HG03460 (cell line): Measurements from ENCODE around the gene TMEM187.

Experiments
- ATAC-seq: cut with Tn5 transposase; IDR thresholded peaks from one replicate; pipeline ENCODE4 v1.9.1; 2021; ENCODE audit not compliant: unreplicated experiment

TMEM187 gene

DNA sequence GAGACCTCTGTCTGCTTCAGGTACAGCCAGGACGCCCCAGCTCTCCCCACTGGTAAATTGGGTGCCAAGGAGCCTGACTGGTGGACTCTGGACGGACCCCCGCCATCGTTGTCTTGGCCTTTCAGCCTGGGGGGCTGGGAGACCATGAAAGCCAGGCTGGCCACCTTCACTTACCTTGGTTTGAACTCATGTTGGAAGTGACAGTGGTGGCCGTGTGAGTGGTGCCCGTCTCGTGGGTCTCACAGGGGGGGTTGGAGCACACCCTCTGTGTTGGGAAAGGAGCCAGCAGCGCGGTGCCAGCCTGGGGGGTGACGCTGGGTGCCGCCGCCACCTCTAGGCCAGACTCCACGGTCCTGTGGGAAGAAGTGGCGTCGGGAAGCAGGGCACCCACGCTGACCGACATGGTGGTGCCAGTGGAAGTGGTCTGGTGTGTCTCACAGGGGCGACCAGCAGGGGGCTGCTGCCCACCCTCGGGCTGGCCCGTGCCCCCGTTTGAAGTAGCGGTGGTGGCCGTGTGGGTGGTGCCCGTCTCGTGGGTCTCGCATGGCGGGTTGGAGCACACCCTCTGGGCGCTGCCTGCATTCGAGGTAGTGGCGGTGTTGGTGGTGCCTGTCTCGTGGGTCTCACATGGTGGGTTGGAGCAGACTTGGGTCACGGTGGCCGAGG, 18.5 kb upstream of the TMEM187 start:
- ATAC-seq, result no peak

DNA sequence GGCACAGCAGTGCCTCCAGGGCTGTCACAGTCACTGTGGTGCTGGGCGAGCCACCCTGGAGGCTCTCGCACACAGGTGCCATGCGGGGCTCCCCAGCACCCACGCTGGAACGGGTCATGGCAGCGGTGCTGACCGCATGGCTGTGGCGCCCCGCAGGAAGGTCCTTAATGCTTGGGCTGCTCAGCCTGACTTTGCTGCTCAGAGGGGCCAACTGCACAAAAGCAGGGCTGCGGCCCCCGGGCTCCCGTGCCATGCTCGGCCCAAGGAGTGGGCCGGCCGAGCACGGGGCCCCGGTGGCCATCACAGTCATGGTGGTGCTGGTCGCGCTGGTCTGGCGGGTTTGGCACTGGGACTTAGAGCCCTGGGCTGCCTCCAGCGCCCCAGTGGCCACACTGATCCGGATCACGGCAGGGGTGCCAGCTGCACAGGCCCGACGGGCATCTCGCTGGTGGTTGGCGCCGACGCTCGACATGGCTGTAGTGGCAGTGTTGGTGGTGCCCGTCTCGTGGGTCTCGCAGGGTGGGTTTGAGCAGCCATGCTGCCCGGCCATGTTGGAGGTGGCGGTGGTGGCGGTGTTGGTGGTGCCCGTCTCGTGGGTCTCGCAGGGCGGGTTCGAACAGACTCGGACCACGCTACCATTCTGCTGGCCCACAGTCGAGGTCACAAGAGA, 17.9 kb upstream of the TMEM187 start:
- no peak for ATAC-seq

DNA sequence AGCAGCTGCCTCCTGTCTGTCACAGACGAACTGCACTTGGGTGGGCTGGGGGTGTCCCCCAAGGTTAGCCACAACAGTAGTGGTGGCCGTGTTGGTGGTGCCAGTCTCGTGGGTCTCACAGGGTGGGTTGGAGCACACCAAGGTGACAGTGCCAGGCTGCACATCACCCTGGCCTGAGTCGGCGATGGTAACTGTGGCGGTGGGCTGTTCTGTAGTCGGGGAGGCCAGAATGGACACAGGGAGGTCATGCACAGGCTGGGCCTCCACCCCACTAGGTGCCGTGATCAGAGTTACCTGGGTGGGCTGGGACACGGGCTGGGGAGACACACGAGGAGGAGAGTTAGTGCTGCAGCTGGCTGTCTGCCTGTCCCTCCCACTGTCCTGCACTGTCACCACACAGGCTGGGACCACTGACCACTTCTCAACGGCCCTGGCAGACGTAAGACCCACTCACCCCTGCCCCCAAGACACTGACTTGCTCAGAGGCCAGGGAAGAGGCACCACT, 17.3 kb upstream of the TMEM187 start:
- ATAC-seq, result no peak

DNA sequence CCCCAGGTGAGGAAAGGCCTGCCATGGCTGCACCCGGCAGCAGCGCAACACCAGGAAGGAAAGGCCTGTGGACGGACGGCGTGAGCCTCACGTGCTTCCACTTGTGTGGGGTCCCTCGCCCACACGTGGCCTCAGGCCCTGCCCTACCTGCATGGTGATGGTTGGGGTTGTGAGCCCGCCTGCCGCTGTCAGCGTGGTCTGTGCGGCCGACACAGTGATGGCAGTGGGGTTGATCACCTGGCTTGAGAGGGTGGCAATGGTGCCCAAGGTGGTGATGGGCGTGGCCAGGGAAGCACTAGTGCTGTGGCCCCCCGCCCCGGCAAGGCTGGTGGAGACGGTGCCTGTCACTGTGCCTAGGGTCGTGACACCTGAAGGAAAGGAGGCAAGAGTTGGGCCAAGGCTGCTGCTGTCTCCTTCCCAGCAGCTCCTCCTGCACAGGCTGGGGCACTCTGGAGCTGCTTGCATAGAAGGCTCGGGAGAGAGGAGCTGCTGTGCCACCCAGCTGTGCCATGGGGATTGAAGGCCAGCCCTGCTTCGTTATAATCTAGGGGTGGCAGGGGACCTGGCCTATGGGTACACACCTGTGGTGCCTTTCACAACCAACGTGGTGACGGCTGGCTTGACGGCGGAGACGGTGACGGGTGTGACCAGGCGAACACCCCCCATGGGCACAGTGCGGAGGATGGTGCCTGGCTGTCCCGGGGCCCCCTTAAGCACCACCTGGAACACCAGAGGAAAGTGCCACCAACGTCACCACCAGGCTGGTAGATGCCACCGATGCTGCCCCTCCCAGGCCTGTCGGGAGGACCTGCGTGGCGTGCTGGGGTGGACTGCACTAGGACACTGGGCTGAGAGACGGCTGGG, 16.3 kb upstream of the TMEM187 start:
- ATAC-seq, result no peak

DNA sequence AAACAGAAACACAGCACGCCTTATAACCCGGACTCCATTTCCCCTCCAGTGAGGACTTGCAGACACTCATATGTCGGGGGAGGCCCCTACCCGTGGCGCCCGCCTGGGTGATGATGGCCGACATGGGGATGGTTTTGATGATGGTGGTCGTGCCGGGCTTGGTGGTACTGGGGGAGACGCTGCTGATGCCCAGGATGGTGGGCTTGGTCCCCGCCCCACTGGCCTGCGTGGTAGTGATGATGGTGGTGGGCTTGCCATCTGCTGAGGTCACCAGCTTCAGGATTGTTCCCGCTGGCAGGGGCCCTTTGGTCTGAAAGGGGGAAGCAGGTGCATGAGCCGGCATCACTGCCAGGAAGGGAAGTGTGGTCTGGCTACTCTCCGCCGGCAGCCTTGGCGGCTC, 15.3 kb upstream of the TMEM187 start:
- no peak for ATAC-seq

DNA sequence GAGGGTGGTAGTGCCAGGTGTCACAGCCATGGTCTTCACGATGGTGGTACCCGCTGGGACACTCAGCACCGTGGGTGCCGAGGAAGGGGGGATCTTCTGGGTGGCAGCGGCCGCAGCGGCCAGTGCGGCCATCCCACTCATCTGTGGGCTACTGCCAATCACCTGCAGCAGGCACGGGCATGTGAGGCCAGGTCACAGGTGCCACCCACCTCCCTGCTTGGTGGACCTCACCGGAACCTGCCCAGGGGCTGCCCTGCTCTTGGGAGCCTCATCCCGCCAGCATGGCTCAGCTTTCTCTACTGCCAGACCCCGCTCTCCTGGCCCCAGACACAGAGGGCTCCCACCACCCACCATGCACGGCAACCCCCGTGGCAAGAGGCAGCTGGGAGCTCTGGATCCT, 13.9 kb upstream of the TMEM187 start:
- no peak for ATAC-seq

DNA sequence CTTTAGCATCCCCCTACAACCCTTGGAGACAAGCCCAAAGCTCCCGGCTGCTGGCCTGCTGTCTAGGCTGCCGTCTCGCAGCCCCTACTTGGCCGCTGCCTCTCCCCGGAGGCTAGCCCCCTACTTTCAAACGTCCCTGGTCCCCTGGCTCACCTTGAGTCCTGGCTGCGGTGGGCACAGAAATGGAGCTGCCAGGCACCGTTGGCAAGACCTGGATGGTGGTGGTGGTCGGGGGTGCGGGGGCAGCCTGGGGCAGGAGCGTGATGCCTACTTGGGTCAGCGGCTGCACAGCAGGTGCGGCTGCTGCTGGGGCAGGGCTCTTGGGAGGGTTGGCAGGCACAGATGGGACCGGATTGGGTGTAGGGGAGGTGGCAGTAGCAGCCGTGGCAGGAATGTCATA, 12.9 kb upstream of the TMEM187 start:
- no peak for ATAC-seq

DNA sequence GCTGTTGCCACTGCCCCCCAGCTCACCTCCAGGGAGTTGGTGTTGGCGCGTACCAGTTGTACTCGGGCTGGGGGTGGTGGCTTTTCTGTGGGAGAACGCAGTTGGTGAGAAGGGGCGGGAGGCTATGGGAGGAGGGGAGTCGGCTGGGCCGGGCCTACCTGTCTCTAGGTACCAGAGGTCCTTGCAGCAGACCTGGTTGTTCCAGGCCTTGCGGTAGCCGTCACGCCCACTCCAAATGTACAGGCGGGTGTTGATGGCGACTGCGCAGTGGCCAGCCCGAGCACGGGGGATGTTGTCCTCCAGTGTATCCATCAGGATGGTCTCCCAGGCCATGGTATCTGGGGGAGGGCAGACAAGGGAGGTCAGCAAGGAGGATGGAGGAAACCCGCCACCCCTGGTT, 12.5 kb upstream of the TMEM187 start:
- ATAC-seq, result no peak

DNA sequence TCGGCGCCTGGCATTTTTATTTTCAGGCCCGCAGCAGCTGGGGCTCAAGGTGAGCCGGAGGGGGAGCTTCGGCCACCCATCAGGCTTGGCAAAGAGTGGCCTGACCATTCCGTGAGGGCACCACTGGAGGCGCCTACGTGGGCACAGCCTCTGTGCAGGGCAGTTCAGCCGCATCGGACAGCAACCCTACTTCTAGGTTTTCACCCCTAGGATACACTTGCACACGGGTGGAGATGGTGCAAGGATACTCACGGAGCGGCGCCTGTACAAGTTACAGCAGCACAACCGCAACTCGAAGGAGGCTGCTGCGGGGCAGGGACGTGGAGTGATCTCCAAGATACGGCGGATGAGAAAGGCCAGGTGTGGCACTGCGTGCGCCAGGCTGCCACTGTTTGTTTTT, 11.8 kb upstream of the TMEM187 start:
- ATAC-seq, result no peak

DNA sequence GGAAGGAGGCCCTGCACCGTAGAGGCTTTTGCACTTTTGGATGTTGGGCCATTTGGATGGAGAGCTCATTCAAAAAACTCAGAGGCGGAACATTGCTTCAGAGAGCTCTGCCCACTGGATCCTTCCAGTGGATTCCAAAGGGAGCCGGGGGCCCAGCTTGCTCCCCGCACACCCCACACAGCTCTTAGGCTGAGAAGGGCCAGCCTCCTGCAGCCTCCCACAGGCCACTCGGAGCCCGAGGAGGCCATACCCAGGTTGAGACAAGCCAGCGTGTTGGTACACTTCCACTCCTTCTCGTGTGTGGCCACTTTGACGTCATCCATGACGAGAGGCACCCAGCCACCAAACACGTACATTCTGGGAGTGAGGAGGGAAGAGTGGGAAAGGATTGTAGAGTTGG, 11.3 kb upstream of the TMEM187 start:
- no peak for ATAC-seq

DNA sequence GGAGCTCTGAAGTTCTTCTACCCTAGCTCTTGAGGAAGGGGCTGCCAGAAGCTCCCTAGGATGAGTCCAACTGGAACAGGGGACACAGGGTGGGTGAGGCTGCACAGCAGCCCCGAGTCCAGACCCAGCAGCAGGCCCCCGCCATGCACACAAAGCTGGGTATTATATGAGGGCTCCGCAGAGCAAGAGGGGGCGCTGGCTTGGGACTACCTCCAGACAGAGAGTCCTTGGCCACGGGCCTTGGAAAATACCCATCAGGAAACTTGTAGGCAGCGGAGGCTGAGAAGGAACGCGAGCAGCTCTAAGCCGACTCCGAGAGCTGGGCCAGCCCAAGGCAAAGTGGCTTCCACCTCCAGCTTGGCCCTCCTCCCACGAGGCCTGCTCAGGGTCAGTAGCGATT, 9.0 kb upstream of the TMEM187 start:
- no peak for ATAC-seq

DNA sequence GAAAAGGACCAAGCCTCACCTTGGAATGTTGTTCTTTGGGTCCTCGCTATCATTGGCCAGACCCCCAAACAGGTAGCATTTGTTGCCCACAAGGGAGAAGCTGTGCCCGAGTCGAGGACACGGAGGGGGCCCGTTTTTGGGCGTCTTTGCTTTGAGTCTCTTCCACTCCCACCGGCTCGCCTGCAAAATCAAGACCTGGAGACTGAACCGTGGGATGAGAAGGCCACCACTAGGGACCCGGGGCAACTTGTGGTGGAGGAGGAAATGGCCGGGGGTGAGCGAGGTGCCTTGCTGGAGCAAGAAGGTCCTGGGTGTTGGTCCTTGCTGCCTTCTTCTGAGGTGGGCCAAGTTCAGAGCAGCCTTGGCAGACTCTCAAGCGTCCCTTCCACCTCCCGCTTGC, 8.4 kb upstream of the TMEM187 start:
- ATAC-seq, result no peak

DNA sequence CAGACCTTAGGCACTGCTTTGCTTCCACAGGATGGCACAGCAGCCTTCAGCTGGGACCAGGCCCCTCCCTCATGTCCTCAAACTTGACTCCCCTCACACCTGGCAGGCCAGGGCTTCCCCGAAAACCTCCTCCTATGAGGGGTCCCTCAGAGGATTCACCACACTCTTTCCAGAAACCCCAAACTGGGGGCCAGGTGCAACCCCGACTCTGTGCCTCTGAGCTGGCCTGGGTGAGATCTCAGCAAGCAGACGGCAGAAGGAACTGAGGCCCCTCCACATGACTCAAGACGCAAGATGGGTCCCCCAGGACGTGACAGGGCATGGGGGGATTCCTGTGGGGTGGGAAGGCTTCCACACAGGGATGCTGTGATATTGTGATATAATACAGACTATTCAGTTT, 7.1 kb upstream of the TMEM187 start:
- ATAC-seq, result no peak

DNA sequence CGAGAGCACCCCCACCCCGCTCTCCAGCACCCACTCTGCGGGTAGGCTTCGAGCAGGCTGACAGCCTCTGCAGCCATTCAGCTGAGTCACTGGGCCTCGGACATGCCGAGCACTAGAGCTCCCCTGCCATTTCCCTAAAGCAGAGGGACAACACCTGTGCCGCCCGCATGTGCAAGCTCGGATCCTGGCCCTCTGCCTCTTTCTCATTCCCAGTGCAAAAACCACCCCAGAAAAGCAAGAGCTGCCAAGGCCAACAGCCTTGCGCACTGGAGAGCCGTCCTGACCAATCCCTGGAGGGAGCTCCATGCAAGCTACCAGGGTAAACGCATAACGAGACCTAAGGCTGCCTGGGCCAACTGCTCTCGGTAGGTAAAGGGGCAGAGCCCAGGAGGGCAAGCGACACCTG, 6.3 kb upstream of the TMEM187 start:
- ATAC-seq, result no peak

DNA sequence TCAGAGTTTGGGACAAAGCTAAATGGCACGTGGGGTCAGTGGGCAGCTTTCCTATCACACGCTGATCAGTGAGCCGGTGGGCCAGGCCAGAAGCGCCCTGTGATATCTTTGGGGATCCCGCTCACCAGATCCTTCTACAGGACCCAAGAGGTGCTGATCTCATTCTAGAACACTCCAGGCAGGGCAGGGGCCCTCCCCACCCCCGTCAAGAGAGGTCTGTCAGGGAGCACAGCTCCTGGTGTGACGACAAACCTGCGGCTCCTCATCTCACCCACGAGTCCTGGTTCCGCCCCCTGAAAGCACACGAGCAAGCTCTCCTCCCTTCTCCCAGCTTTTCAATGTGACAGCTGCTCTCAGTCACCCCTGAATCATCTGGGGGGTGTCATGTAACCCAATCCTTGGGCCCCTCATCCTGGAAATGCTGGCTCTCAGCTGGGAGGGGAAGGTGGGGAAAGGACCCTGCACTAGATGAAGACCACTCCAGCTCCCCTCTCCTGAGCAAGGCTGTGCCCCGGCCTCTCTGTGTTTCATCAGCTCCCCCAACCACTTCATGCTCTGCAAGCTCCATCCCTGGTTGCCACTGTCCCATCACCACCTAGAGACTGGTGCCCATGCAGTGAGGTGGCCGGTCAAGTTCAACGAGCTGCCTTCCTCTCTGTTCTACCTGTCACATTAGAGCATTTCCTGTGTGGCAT, 5.6 kb upstream of the TMEM187 start:
- no peak for ATAC-seq

DNA sequence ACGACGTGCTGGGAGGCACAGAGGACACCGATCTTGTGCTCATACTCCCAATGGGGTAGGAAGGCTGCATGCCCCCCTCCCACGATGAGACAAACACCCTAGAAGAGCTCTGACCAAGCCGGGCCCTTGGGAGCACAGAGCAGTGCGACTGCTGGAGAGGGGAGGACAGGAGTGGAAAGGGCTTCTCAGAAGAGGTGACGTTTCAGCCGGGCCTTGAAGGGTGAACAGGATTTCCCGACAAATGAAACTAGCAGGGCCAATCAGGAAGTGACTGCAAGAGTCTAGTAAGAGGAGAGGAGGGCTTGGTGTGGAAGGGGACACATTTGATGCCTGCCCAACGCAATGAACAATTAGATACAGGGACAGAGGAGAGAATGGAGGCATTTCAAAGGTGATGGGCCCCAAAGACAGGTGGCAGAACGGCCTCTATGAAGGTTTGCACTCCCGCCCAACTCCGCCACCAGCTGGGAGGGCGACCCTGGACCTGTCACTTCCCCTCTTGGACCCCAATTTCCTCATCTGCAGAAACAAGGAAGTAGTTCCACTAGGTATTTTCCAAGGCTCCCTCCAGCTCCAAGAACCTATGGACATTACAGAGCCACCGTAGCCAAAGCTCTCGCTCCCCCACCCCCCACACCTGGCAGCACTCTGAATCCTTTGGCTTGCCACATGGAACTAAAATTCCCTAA, 4.9 kb upstream of the TMEM187 start:
- no peak for ATAC-seq

DNA sequence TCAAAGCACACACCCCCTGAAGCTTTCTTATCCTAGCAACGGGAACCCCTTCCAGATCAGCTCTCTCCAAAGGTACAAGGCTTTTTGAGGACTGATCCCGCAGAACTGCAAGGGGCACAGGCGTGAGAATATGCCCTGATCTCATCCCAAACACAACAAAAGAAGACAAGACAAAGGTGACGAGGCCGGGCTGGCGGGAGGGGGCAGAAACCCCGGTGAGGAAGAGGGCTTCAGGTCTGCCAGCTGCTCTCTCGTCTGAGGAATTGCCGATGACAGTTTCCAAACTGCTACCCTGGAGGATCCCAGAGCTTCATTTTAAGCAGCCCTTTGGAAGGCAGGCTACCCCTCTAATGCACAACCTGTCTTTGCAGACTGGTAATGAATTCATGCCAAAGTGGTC, 4.3 kb upstream of the TMEM187 start:
- no peak for ATAC-seq

DNA sequence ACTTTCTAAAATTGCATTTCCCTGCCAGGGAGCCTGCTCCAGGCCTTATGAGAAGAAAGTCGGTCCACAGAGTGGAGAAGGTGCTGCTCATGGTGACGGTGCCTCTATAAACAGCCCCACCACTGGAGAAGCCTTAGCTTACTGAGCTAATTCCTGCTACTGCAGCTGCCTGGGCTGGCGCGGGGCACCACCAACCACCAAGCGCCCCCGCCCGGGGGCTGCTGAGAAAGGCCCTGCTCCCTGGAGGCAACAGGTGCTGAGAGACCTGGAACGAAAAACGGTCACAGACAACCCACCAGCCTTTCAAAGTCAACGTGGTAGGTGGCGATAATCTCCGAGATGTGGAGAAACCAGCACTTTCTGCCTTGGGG, 3.8 kb upstream of the TMEM187 start:
- no peak for ATAC-seq

DNA sequence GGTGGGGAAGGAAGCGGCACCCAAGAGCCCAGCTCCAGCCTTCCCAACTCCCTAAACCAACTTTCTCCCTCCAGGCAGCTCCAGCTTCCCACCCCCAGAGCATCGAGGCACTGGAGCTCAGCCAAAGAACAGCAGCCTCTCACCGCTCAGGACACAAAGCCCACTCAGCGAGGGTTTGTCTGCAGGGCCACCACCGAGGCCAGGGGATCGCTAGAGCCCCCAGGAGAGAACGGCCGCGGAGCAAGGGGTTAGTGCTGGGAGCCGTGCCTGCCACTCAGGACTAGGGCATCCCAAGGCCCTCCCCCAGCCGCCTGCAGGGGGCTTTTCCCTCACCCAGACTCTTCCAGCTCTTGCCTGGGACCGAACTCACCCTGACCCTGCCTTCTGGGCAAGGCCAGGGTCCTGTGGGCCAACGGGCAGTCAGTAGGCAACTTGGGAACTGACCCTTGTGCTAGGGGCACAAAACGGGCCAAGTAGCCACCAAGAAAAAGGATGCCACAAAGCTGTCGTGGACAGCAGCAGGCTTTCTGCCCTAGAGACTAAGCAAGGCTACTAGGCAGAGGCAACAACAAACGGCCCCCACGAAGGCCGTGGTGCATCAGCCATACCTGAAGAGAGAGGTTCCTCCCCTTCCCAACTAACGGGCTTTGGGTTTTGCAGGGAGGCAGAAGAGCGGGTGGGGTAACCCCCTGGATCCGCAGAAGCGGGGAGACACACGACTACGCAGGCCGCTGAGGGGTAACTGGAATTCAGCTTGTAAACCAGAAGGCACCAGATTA, 3.2 kb upstream of the TMEM187 start:
- no peak for ATAC-seq

DNA sequence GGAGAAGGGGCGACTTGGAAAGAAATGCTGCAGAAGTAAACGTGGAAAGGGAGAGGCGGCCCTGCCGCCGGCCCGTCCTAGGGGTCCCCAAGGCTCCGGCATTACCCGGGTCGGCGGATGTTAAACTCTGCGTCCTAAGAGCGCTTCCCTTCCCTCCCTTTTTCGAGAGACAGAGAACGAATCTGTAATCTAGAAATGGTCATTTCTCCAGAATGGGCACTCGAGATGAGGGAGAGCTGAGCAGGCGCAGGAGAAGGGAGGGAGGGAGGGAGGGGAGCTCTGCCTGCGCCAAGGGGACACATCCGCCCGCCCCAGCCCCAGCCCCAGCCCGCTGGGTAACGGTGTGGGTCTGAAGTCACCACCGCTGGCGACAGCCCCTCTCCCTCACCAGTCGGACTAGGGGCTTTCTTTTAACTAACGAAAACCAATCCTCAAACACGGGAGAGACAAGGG, 2.6 kb upstream of the TMEM187 start:
- ATAC-seq, result no peak
